Uterus (tissue), 4 donors: ENCODE data around the gene GOLT1A. TPM values are rescaled to one million over a fixed set of nuclear protein-coding genes. Genes with fewer than 3 reads are reported as not detected.
"Not testable (repeated sequence)": the region's sequence is repeated elsewhere in the genome, so short reads cannot be mapped to it uniquely, and the experiment has no call there.

Experiments used
- DNase-seq, 2 donors: peaks; one replicate each; pipeline ENCODE4 v3.0.0-alpha.2; 2019 to 2020
- H3K27ac ChIP-seq, 2 donors: fragments of 200-600 bp; sonication (generic); 1 replicate in 1 of 2; 2 replicates in 1 of 2; pipeline ENCODE4 v1.5.1; 2016 to 2018
- H3K27me3 ChIP-seq, 2 donors: fragments of 200-600 bp; sonication (generic); one replicate each; pipeline ENCODE4 v1.5.1; 2018 to 2019; ENCODE audit warnings: control low read depth in 1 of 2
- H3K36me3 ChIP-seq, 2 donors: fragments of 200-600 bp; sonication (generic); one replicate each; pipeline ENCODE4 v1.5.1; 2019; ENCODE audit warnings: control low read depth in 1 of 2
- H3K4me1 ChIP-seq, 2 donors: fragments of 200-600 bp; sonication (generic); one replicate each; pipeline ENCODE4 v1.5.1; 2018 to 2019; ENCODE audit warnings: control low read depth in 1 of 2
- H3K4me3 ChIP-seq, 2 donors: fragments of 200-600 bp; sonication (generic); 1 replicate in 1 of 2; 2 replicates in 1 of 2; pipeline ENCODE4 v1.5.1; 2018 to 2019; ENCODE audit warnings: mild to moderate bottlenecking in 1 of 2
- H3K9me3 ChIP-seq, 2 donors: fragments of 200-600 bp; sonication (generic); one replicate each; pipeline ENCODE4 v1.5.1; 2019; ENCODE audit warnings: control low read depth in 1 of 2
- CTCF ChIP-seq, 4 experiments: fragments of 200-600 bp in 2 of 4; fragments of 450-650 bp in 2 of 4; sonication (generic) in 2 of 4; IDR thresholded peaks; one replicate each; pipeline ENCODE4 v1.5.1; 2016 to 2019; ENCODE audit warnings: antibody characterized with exemption in 4 of 4, mild to moderate bottlenecking in 2 of 4, moderate library complexity in 1 of 4
- POLR2A ChIP-seq, 2 donors: fragments of 450-650 bp; IDR thresholded peaks; one replicate each; pipeline ENCODE4 v1.6.1; 2016; ENCODE audit warnings: antibody characterized with exemption in 2 of 2, mild to moderate bottlenecking in 1 of 2, moderate library complexity in 1 of 2
- intact Hi-C: fragments of 100-400 bp; cut with DNase I; formaldehyde crosslinking; loops from one replicate; pipeline ENCODE4 v1.15.1; 2023; ENCODE audit warnings: low total_unique reads
- total RNA-seq, 4 donors: library from RNA; depleted of rRNA in 3 of 4; stranded (reverse); fragments of >200 nt in 3 of 4; gene quantifications; one replicate each; pipeline versions ENCODE4 v1.1.0 to v1.2.4, GENCODE V29; 2014 to 2023
- donor health status: DM: yes; HTN: yes; CAD: no.

GOLT1A gene
- total RNA-seq, 4 donors from 2014 or later = 0.52 TPM; not detected in 3

- intact Hi-C loops = no loop called here
- no peak overlapping the region for H3K4me3 ChIP-seq
- TF ChIP-seq POLR2A (IDR thresholded peaks at IDR 0.05) = no peak
- no peak for TF ChIP-seq CTCF (IDR thresholded peaks at IDR 0.05)
- H3K27me3 ChIP-seq = no peaks in the 10 kb centered on the region
- H3K27ac ChIP-seq = no peak overlapping the region
- H3K4me1 ChIP-seq = no peaks in the 10 kb centered on the region
- H3K36me3 ChIP-seq = no peaks in the 10 kb centered on the region
- DNase-seq = no peak
- H3K9me3 ChIP-seq = no peaks in the 10 kb centered on the region
Measured at GRCh38 chr1:204246876-204247275, 33.1 kb upstream of the GOLT1A start.

GRCh38 chr1:204242920-204243319 is 29.1 kb upstream of the GOLT1A start:
- no peak overlapping the region for H3K4me3 ChIP-seq
- H3K36me3 ChIP-seq = no peaks in the 10 kb centered on the region
- no peak for DNase-seq
- H3K27me3 ChIP-seq = no peaks in the 10 kb centered on the region
- no peaks in the 10 kb centered on the region for H3K4me1 ChIP-seq
- intact Hi-C loops = no loop called here
- H3K27ac ChIP-seq = no peak overlapping the region
- H3K9me3 ChIP-seq = no peaks in the 10 kb centered on the region
- TF ChIP-seq CTCF (IDR thresholded peaks at IDR 0.05) (no peak), POLR2A (IDR thresholded peaks at IDR 0.05) (no peak)

GRCh38 chr1:204241914-204242313 is 28.1 kb upstream of the GOLT1A start:
- DNase-seq = no peak
- no peaks in the 10 kb centered on the region for H3K27me3 ChIP-seq
- H3K36me3 ChIP-seq = no peaks in the 10 kb centered on the region

GRCh38 chr1:204241050-204241449 is 27.3 kb upstream of the GOLT1A start:
- Histone ChIP-seq H3K36me3 (no peaks in the 10 kb centered on the region), H3K27ac (no peak overlapping the region), H3K4me3 (no peak overlapping the region), H3K9me3 (no peaks in the 10 kb centered on the region), H3K27me3 (no peaks in the 10 kb centered on the region), H3K4me1 (no peaks in the 10 kb centered on the region)
- no peak for DNase-seq
- intact Hi-C loops = no loop called here
- TF ChIP-seq POLR2A (IDR thresholded peaks at IDR 0.05) = no peak
- no peak for TF ChIP-seq CTCF (IDR thresholded peaks at IDR 0.05)

More at GRCh38 chr1:204241914-204242313, 28.1 kb upstream of the GOLT1A start:
- Histone ChIP-seq H3K27ac (no peak overlapping the region), H3K4me1 (no peaks in the 10 kb centered on the region), H3K4me3 (no peak overlapping the region), H3K9me3 (no peaks in the 10 kb centered on the region)
- TF ChIP-seq POLR2A (IDR thresholded peaks at IDR 0.05) (no peak), CTCF (IDR thresholded peaks at IDR 0.05) (no peak)
- intact Hi-C loops = no loop called here

- intact Hi-C loops = no loop called here
- H3K4me1 ChIP-seq = no peaks in the 10 kb centered on the region
- no peaks in the 10 kb centered on the region for H3K36me3 ChIP-seq
- DNase-seq = no peak
- no peaks in the 10 kb centered on the region for H3K27me3 ChIP-seq
- H3K27ac ChIP-seq = no peak overlapping the region
- TF ChIP-seq POLR2A (IDR thresholded peaks at IDR 0.05) (no peak), CTCF (IDR thresholded peaks at IDR 0.05) (no peak)
- no peaks in the 10 kb centered on the region for H3K9me3 ChIP-seq
- H3K4me3 ChIP-seq = no peak overlapping the region
Measured at GRCh38 chr1:204240233-204240632, 26.4 kb upstream of the GOLT1A start.

- H3K4me1 ChIP-seq, H3K36me3 ChIP-seq, H3K4me3 ChIP-seq: not testable (repeated sequence)
Measured at GRCh38 chr1:204239401-204239800, 25.6 kb upstream of the GOLT1A start.

GRCh38 chr1:204238520-204238919 is 24.7 kb upstream of the GOLT1A start:
- H3K36me3 ChIP-seq, DNase-seq, H3K27me3 ChIP-seq, H3K9me3 ChIP-seq, H3K27ac ChIP-seq, H3K4me1 ChIP-seq, intact Hi-C loops, H3K4me3 ChIP-seq: not testable (repeated sequence)

More at GRCh38 chr1:204239401-204239800, 25.6 kb upstream of the GOLT1A start:
- H3K27me3 ChIP-seq, intact Hi-C loops, H3K9me3 ChIP-seq, DNase-seq, H3K27ac ChIP-seq: not testable (repeated sequence)

GRCh38 chr1:204237515-204237914 is 23.7 kb upstream of the GOLT1A start:
- DNase-seq, intact Hi-C loops: not testable (repeated sequence)

More at GRCh38 chr1:204237515-204237914, 23.7 kb upstream of the GOLT1A start:
- H3K27me3 ChIP-seq, H3K36me3 ChIP-seq, H3K4me3 ChIP-seq, H3K27ac ChIP-seq, H3K4me1 ChIP-seq, H3K9me3 ChIP-seq: not testable (repeated sequence)
